Measurements from ENCODE around the gene METTL26. TPM values are rescaled to one million over a fixed set of nuclear protein-coding genes. Genes with fewer than 3 reads are reported as not detected.

Gene METTL26
- total and polyA plus RNA-seq, 9 of the 15 experiments (the other 6 are each of a cell fraction or from before 2014, with no cell fraction given), result 7.3 to 262 (median 80.9) TPM

DNA sequence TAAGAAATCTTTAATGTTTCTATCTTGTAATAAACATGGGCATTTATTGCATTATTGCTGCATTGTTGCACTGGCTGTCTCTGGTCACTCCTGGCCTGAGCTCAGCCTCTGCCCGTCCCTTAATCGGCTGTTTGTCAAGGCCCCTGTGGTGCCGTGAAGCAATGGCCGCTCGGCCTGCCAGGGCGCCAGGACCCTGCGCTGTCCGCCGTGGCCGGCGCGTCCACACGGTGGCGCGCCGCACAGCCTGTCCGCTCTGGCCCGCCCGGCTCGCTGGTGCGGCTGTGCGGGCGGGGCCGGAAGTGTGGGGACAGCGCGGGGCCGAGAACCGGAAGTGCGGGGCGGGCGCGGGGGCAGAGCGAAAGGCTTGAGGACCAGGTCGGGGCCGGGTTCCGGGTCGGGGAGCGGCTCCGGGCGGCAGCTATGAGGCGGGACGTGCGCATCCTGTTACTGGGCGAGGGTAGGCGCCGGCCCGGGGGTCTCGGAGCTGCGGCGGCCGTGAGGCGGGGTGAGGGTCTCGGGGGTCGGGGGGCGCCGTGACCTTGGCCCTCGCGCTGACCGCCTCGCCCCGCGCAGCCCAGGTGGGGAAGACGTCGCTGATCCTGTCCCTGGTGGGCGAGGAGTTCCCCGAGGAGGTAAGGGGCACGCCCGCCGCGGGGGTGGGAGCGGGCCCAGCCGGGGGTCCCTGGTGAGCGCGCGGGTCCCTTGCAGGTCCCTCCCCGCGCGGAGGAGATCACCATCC is 31.8 kb upstream of the METTL26 start, which contains the start of gene RHOT2 (continued):
- TF ChIP-seq, protein P1, sequence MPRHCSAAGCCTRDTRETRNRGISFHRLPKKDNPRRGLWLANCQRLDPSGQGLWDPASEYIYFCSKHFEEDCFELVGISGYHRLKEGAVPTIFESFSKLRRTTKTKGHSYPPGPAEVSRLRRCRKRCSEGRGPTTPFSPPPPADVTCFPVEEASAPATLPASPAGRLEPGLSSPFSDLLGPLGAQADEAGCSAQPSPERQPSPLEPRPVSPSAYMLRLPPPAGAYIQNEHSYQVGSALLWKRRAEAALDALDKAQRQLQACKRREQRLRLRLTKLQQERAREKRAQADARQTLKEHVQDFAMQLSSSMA (CRISPR knock-in tag; IDR thresholded peaks at IDR 0.05), result no peak
- TF ChIP-seq MAFK (IDR thresholded peaks at IDR 0.05; ENCODE audit: low read length) (no peak), TAF1 (IDR thresholded peaks at IDR 0.05; ENCODE audit: control insufficient read depth, extremely low read depth, insufficient read depth, low read length, severe bottlenecking) (peak; percentile 87), POU5F1 (IDR thresholded peaks at IDR 0.05; ENCODE audit: borderline replicate concordance, low read depth, low read length, partially characterized antibody) (no peak), GATA2 (CRISPR knock-in tag; IDR thresholded peaks at IDR 0.05) (no peak), SMAD2 (IDR thresholded peaks at IDR 0.05; ENCODE audit: low read depth, low read length) (no peak), SIX5 (IDR thresholded peaks at IDR 0.05; ENCODE audit: borderline replicate concordance in 1 of 2, insufficient read depth in 1 of 2, low read depth in 1 of 2, low read length in 2 of 2) (peak; percentile 16 to 33; a peak in 1 of 4 replicates), HNRNPUL1 (IDR thresholded peaks at IDR 0.05; ENCODE audit: low read length) (no peak), ZBTB40 (IDR thresholded peaks at IDR 0.05) (peak; percentile 97), ZBTB40 (CRISPR knock-in tag; IDR thresholded peaks at IDR 0.05) (no peak), CBFB (CRISPR knock-in tag; IDR thresholded peaks at IDR 0.05) (no peak), TFAM (CRISPR knock-in tag; conservative IDR thresholded peaks at IDR 0.05) (no peak)
- TF ChIP-seq, protein P2, sequence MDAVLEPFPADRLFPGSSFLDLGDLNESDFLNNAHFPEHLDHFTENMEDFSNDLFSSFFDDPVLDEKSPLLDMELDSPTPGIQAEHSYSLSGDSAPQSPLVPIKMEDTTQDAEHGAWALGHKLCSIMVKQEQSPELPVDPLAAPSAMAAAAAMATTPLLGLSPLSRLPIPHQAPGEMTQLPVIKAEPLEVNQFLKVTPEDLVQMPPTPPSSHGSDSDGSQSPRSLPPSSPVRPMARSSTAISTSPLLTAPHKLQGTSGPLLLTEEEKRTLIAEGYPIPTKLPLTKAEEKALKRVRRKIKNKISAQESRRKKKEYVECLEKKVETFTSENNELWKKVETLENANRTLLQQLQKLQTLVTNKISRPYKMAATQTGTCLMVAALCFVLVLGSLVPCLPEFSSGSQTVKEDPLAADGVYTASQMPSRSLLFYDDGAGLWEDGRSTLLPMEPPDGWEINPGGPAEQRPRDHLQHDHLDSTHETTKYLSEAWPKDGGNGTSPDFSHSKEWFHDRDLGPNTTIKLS (IDR thresholded peaks at IDR 0.05; ENCODE audit: borderline replicate concordance, low read depth), result peak; percentile 92; the same call in 1 of the 2 replicates
- TF ChIP-seq, protein P3, sequence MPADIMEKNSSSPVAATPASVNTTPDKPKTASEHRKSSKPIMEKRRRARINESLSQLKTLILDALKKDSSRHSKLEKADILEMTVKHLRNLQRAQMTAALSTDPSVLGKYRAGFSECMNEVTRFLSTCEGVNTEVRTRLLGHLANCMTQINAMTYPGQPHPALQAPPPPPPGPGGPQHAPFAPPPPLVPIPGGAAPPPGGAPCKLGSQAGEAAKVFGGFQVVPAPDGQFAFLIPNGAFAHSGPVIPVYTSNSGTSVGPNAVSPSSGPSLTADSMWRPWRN (IDR thresholded peaks at IDR 0.05; ENCODE audit: low read depth), result no peak
